SU-DHL-6 (cell line): ENCODE measurements around the gene KRT80.

Source experiments
- H2AFZ ChIP-seq: fragments of 200-600 bp; sonication (generic); 2 replicates; pipeline ENCODE4 v1.6.1; 2014; ENCODE audit warnings: low read depth, mild to moderate bottlenecking, moderate library complexity, mixed read lengths, antibody characterized with exemption, low read length; ENCODE audit not compliant: severe bottlenecking
- H3F3A ChIP-seq: fragments of 200-600 bp; shearing (Covaris generic); 2 replicates; pipeline ENCODE4 v1.6.0; 2016; ENCODE audit warnings: antibody characterized with exemption, mild to moderate bottlenecking; ENCODE audit not compliant: insufficient read depth
- H3K27ac ChIP-seq: fragments of 200-600 bp; sonication (generic); 2 replicates; pipeline ENCODE4 v1.5.1; 2016; ENCODE audit warnings: low read depth, mild to moderate bottlenecking, low read length, moderate library complexity, mixed read lengths
- H3K27me3 ChIP-seq: fragments of 200-600 bp; sonication (generic), shearing (Covaris generic); 2 replicates; pipeline ENCODE4 v1.6.0; 2014; ENCODE audit warnings: mild to moderate bottlenecking, low read length
- H3K36me3 ChIP-seq: fragments of 200-600 bp; sonication (generic); 2 replicates; pipeline ENCODE4 v1.6.1; 2014; ENCODE audit warnings: mild to moderate bottlenecking, low read length, mixed read lengths
- H3K4me2 ChIP-seq: fragments of 300-600, 200-600 bp; shearing (Covaris generic), sonication (generic); 2 replicates; pipeline ENCODE4 v1.6.0; 2014; ENCODE audit warnings: low read length, low read depth, mild to moderate bottlenecking; ENCODE audit not compliant: poor library complexity, severe bottlenecking
- H3K4me3 ChIP-seq: fragments of 200-600 bp; sonication (generic); 2 replicates; pipeline ENCODE4 v1.5.1; 2014; ENCODE audit warnings: antibody characterized with exemption, low read length, mild to moderate bottlenecking, mixed read lengths; ENCODE audit not compliant: insufficient read depth, poor library complexity, severe bottlenecking
- H3K79me2 ChIP-seq: fragments of 200-600 bp; sonication (generic); 2 replicates; pipeline ENCODE4 v1.6.1; 2014; ENCODE audit warnings: mild to moderate bottlenecking, low read length, moderate library complexity; ENCODE audit not compliant: insufficient read depth
- H3K9ac ChIP-seq: fragments of 200-600 bp; sonication (generic); 2 replicates; pipeline ENCODE4 v1.7.0; 2014; ENCODE audit warnings: mild to moderate bottlenecking, low read length
- H3K9me2 ChIP-seq: fragments of 200-600 bp; sonication (generic); replicated peaks from 2 replicates; pipeline ENCODE4 v1.6.1; 2014; ENCODE audit warnings: low read length; ENCODE audit not compliant: insufficient read depth
- H3K9me3 ChIP-seq: fragments of 200-600 bp; sonication (generic); 2 replicates; pipeline ENCODE4 v1.6.1; 2014; ENCODE audit warnings: low read length, mixed read lengths; ENCODE audit not compliant: insufficient read depth
- H4K20me1 ChIP-seq: fragments of 200-600 bp; sonication (generic); 2 replicates; pipeline ENCODE4 v1.6.1; 2014; ENCODE audit warnings: low read depth, mild to moderate bottlenecking, antibody characterized with exemption, low read length, moderate library complexity, mixed read lengths
- CTCF ChIP-seq: fragments of 200-600 bp; sonication (generic); IDR thresholded peaks from one replicate; pipeline ENCODE4 v1.5.1; 2017; ENCODE audit warnings: antibody characterized with exemption, mild to moderate bottlenecking, low read length, moderate library complexity; ENCODE audit not compliant: insufficient read depth, poor library complexity, severe bottlenecking
- EZH2phosphoT487 ChIP-seq: fragments of 200-600 bp; sonication (generic), shearing (Covaris generic); conservative IDR thresholded peaks from 2 replicates; pipeline ENCODE4 v1.6.1; 2018; ENCODE audit warnings: mild to moderate bottlenecking, antibody characterized with exemption, low read length, moderate library complexity, mixed read lengths

Gene KRT80

GRCh38 chr12:52226446-52226845 lies 34.6 kb upstream of the KRT80 start:
- TF ChIP-seq CTCF (no peak), EZH2phosphoT487 (no peak)
- Histone ChIP-seq H3F3A (no peaks in the 10 kb centered on the region), H3K9me2 (no peaks in the 10 kb centered on the region), H3K4me3 (no peak overlapping the region), H3K79me2 (no peaks in the 10 kb centered on the region), H3K27ac (no peak overlapping the region), H3K4me2 (no peak overlapping the region), H4K20me1 (no peaks in the 10 kb centered on the region), H3K27me3 (no peaks in the 10 kb centered on the region; the same call in 1 of the 2 replicates), H3K9ac (no peak overlapping the region), H3K9me3 (no peaks in the 10 kb centered on the region), H2AFZ (no peak overlapping the region), H3K36me3 (no peaks in the 10 kb centered on the region)

- TF ChIP-seq CTCF (no peak), EZH2phosphoT487 (no peak)
- Histone ChIP-seq H3K27ac (no peak overlapping the region), H3K9ac (no peak overlapping the region), H3K36me3 (no peaks in the 10 kb centered on the region), H3K27me3 (no peaks in the 10 kb centered on the region; the same call in 1 of the 2 replicates), H3K4me2 (no peak overlapping the region), H4K20me1 (no peaks in the 10 kb centered on the region), H3K4me3 (no peak overlapping the region), H3K9me3 (no peaks in the 10 kb centered on the region), H2AFZ (no peak overlapping the region), H3F3A (no peaks in the 10 kb centered on the region), H3K9me2 (no peaks in the 10 kb centered on the region), H3K79me2 (no peaks in the 10 kb centered on the region)
Measured at GRCh38 chr12:52225752-52226151, 33.9 kb upstream of the KRT80 start.

- no peaks in the 10 kb centered on the region for H3K79me2 ChIP-seq
- no peak overlapping the region for H3K4me2 ChIP-seq
- no peaks in the 10 kb centered on the region for H4K20me1 ChIP-seq
- H3K9me3 ChIP-seq = no peaks in the 10 kb centered on the region
- H3K9me2 ChIP-seq = no peaks in the 10 kb centered on the region
- TF ChIP-seq EZH2phosphoT487 (no peak), CTCF (no peak)
- H3K36me3 ChIP-seq = no peaks in the 10 kb centered on the region
- no peak overlapping the region for H3K27ac ChIP-seq
- H2AFZ ChIP-seq = no peak overlapping the region
- H3K4me3 ChIP-seq = no peak overlapping the region
- H3K9ac ChIP-seq = no peak overlapping the region
- H3K27me3 ChIP-seq = no peaks in the 10 kb centered on the region
- no peaks in the 10 kb centered on the region for H3F3A ChIP-seq
Measured at GRCh38 chr12:52224151-52224550, 32.3 kb upstream of the KRT80 start.
